Globus pallidus (tissue), 1 donor: ENCODE results near the gene PKN3.
"Not testable (repeated sequence)": the region's sequence is repeated elsewhere in the genome, so short reads cannot be mapped to it uniquely, and the experiment has no call there.

Experiments used
- DNase-seq: peaks from one replicate; pipeline ENCODE4 v3.0.0-alpha.2; 2015; ENCODE audit warnings: low spot score

Gene PKN3

DNA sequence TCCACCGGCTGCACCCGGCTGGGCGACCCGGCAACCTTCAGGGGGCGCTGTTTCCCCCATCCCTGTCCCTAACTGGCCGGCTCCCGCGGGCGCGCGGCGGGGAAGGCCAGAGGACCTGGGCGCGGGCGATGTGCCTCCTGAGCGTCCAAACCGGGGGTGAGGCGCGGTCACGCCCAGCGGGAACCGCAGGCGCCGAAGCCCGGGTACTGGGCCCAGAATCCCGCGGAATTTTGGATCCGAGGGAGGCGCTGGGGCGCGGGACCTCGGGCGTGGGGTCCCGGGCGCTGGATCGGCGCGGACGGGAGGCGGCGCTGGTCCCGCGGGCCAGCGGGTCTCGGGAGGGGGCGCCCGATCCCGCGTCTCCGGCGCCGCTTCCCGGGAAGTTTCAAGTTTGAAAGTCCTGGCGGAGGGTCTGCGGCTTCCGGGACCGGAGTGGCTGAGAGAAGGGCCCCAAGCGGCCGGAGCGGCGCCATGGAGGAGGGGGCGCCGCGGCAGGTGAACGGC lies at the start of gene PKN3:
PKN3 (plus strand) TSS at position 59 of the 504 bp plus-strand sequence; CDS start at position 472, 413 bp downstream.
- peak; percentile 69 for DNase-seq

DNA sequence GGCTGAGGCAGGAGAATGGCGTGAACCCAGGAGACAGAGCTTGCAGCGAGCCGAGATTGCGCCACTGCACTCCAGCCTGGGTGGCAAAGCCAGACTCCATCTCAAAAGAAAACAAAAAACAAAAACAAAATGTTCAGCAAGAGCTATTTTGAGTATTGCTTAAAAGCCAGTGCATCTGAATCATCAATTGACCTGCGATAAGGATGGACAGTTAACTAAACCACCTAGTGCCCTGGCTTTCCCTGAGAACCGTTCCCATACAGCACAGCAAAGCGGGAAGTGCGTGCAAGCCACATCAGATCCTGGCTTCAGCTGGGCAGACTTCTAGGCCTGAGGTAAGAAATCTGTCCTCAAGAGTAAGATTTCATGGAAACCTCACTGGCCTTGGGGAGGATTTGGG lies 48.4 kb upstream of the PKN3 start:
- no peak for DNase-seq

DNA sequence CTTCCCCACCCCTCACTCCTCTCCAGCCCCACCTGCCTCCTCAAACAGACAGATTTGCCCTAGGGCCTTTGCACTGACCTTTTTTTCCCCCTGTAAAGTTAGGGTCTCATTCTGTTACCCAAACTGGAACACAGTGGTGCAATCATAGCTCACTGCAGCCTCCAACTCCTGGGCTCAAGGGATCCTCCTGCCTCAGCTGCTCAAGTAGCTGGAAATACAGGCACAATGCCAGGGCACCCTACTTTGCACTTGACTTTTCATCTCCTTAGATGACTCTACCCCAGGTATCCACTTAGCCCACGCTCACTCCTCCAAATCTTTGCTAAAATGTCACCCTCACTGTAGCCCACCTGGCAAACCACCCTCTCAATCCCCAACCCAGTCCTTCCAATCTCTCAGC lies 47.8 kb upstream of the PKN3 start:
- no peak for DNase-seq

DNA sequence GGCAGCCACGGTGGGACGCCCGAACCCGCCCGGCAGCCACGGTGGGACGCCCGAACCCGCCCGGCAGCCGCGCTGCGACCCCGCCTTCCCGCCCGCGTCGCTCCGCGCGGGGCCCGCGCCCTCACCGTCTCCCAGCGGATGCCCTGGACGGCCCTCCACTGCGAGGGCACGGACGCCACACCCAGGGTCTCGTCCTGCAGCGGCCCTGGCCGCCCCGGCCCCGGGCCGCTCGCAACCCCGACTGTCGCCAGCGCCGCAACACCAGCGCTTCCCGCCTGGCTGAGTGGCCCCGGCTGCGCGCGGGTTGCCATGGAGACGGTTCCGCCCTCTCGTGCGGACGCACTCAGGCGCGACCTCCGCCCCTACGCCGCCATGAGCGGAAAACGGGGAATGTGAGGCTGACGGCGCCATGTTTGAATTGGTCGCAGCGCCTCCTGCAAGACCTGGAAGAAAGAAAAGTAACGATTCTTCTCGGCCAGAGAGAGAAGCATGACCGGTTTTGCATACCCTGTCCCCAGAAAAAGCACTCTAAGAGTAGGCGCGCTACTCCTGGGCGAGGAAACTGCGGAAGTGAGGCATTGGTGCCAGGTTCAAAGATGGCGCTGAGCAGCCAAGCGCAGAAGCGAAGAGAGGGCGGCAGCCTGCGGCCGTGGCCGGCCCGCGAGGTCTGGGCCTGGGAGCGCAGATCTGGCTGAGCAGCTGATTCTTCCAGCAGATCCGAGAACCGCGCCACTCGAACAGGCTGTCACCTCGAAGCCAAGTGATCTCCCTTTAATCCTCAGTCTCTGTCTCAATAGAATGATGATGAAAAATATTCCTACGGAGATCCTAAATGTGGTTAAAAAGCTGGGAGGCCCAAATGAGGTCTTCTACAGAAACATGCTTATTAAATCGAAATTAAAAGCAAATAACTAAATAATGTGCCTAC lies 45.6 kb upstream of the PKN3 start, which contains the start of gene DYNC2I2:
DYNC2I2 (minus strand) TSS at position 432 of the 928 bp plus-strand sequence; CDS start at position 311, 121 bp downstream.
- peak; percentile 91 for DNase-seq

DNA sequence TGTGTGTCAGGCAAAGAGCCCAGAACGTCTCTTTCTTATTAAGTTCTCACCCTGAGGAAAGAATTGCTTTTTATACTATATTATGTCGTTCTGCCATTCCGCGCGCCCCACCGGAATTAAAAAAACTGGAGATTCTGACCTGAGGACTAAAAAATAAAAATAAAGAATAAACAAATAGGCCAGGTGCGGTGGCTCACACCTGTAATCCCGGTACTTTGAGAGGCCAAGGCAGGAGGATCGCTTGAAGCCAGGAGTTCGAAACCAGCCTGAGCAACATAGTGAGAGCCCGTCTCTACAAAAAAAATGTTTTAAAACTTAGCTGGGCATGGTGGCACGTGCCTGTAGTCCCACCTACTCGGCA lies 45.0 kb upstream of the PKN3 start:
- no peak for DNase-seq

DNA sequence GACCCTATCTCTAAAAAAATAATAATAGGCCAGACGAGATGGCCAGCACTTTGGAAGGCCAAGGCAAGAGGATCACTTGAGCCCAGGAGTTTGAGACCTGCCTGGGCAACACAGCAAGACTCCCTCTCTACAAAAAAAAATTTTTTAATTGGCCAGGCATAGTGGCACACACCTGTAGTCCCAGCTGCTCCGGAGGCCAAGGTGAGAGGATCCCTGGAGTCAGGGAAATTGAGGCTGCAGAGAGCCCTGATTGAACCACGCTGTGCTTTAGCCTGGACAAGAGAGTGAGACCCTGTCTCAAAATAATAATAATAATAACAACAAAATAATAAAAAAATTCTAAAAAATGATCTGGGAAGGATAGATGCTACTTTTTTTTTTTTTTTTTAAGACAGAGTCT lies 44.5 kb upstream of the PKN3 start:
- DNase-seq, result no peak

DNA sequence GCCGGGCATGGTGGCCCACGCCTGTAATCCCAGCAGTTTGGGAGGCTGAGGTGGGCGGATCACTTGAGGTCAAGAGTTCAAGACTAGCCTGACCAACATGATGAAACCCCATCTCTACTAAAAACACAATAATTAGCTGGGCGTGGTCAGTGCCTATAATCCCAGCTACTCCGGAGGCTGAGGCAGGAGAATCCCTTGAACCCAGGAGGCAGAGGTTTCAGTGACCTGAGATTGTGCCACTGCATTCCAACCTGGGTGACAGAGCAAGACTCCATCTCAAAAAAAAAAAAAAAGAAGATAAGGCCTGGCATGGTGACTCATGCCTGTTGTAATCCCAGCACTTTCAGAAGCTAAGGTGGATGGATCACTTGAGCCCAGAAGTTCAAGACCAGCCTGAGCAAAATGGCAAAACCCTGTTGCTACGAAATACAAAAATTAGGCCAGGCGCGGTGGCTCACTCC lies 35.8 kb upstream of the PKN3 start:
- not testable (repeated sequence) for DNase-seq

DNA sequence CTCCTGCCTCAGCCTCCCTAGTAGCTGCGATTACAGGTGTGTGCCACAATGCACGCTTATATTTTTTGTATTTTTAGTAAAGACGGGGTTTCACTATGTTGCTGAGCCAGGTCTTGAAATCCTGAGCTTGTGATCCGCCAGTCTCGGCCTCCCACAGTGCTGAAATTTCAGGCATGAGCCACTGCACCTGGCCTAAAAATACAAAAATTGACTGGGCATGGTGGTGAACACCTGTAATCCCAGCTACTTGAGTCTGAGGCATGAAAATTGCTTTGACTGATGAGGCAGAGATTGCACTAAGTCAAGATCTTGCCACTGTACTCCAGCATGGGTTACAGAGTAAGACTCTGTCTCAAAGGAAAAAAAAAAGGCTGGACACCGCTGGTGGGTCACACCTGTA lies 32.5 kb upstream of the PKN3 start:
- DNase-seq, result no peak

DNA sequence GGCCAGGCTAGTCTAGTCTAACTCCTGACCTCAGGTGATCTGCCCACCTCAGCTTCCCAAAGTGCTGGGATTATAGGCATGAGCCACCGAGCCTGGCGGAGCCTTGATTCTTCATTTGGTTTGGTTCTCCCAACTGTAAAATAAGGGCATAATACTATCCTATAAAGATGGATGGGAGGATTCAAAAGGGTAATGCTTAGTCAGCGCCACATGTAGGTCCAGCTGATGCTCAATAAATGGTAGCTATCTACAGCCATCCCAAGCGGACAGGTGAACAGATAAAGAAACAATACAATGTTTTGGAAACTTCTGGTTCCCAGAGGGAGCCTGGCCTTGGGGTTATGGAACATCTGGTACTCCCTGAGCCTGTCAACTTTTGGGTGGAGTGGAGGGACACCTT lies 26.9 kb upstream of the PKN3 start:
- DNase-seq, result no peak

DNA sequence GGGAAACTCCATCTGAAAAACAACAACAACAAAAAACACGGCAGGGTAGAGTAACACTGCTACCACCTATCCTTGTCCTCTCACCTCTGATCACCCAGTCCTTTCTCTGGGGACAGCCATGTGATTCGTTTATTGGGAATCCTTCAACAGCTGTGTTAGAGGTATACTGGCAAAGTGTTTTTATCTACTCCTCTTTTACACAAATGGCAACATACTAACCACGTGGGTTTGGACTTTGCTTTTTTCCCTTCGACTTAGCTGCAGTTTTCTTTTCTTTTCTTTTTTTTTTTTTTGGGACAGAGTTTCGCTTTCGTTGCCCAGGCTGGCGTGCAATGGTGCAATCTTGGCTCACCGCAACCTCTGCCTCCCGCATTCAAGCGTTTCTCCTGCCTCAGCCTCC lies 24.5 kb upstream of the PKN3 start:
- no peak for DNase-seq

DNA sequence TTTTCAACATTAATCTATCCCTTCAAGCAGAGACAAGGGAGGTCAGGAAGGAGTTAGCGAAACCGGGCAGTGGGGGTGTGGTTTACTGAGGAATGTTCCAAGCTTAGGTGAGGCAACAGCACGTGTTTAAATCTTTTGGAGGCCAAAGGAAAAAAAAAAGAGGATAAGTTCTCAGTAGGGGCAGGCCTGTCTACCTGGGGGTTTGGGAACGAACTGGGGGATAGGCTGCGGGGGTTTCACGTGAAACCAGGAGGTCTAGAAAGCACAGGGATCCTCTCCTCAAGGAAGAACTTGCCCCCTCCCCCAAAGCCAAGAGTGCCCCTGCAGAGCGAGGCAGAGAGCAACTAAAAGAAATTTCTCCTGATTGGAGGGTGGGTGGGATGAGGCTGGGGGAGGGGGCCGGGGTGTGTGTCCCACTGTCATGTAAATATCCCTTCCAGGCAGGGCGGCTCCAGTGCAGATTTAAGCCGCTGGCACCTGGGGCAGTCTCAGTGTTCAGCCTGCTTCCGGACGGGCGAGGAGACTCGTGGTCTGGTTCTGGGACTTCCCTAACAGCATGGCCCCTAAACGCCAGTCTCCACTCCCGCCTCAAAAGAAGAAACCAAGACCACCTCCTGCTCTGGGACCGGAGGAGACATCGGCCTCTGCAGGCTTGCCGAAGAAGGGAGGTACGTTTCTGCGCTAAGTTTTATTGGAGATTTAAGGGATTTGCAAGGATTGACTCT lies 18.8 kb upstream of the PKN3 start:
- no peak for DNase-seq

DNA sequence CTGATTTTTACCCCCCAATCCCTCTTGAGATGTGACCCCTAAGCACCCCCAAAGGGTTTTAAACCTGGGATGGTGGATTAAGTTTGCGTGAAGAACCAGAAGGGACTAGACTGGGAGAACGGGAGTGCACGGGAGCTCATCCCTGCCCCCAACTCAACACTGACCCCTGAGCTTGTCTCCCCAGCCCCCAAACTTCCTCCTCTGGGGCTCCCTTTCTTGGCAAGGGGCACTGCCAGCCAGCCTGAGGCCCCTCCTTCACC lies 18.3 kb upstream of the PKN3 start:
- no peak for DNase-seq

DNA sequence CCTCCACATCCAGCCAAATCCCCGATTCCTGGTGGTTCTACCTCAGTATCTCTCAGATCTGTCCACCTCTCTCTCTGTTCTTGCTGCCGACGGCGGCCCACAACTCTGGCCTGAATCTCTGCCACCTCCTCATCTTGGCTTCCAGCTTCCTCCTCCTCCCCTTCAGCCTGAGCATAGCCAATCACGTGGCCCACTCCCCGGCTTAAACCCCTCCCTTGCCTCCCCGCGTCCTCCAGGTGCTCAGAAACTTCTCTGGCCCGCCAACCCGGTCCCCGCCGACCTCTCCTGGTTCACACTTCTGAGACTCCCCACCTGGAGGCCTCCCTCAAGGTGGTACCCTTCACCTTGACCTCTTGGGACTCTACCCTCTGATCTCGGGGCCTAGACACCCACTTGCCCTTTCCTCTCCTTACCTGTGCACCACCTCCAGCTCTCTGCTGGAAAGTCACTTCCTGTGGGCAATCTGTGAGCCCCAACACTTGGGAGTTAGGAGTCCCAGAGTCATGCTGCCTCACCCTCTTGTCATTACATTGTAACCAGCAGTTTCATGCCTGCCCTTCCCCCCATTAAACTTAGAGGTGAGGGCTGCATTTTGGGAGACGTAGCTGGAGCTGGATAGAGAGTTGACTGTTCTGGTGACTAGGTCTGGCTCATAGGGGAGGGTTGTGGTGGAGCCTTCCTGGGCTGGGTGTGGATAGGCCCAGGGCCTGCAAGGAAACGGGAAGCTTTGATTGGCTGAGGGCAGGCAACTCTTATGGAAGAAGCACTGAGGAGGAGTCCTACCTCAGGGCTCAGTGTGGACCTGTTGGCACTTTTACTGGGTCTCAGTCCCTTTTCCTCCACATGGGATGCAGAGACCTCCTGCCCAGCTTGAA lies 17.7 kb upstream of the PKN3 start:
- peak; percentile 46 for DNase-seq

DNA sequence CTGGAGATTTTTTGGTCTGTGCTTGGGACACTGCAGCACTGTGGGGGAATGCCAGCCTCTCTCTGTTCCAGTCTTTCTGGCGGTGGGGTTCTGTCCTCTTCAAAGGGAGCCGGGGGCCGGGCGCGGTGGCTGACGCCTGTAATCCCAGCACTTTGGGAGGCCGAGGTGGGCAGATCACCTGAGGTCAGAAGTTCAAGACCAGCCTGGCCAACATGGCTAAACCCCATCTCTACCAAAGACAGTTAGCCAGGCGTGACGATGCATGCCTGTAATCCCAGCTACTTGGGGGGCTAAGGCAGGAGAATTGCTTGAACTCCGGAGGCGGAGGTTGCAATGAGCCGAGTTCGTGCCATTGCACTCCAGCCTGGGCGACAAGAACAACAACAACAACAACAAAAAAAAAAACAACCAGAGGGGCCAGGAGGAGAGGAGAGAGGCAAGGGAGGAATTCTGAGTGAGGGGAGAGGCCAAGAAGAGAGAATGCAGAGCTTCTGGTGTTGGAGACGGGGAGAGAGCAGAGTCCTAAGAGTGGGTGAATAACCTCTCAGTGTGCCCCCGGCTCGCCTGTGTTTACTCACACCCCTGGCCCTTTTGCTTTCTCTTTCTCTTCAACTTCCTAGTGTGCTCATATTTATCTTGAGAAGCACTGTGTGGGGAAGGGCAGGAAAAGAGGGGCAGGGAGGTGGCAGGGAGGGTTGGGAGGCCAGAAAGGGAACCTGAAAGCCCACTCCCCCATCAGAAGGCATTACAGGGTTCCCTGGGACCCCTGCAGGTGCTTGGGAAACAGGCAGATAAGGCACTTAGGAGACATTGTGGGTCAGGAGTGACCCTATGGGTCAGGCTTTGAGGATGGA lies 16.4 kb upstream of the PKN3 start:
- no peak for DNase-seq

DNA sequence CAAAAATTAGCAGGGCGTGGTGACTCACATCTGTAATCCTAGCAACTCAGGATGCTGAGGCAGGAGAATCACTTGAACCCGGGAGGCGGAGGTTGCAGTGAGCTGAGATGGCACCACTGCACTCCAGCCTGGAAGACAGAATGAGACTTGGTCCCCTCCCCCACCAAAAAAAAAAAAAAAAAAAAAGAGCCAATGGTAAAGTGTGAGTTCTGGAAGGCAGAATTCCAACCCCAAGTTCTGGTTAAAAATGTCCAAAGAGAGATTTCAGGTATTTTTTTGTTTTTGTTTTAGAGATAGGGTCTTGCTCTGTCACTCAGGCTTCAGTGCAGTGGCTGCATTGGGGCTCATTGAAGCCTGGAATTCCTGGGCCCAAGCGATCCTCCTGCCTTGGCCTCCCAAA lies 14.8 kb upstream of the PKN3 start:
- no peak for DNase-seq

DNA sequence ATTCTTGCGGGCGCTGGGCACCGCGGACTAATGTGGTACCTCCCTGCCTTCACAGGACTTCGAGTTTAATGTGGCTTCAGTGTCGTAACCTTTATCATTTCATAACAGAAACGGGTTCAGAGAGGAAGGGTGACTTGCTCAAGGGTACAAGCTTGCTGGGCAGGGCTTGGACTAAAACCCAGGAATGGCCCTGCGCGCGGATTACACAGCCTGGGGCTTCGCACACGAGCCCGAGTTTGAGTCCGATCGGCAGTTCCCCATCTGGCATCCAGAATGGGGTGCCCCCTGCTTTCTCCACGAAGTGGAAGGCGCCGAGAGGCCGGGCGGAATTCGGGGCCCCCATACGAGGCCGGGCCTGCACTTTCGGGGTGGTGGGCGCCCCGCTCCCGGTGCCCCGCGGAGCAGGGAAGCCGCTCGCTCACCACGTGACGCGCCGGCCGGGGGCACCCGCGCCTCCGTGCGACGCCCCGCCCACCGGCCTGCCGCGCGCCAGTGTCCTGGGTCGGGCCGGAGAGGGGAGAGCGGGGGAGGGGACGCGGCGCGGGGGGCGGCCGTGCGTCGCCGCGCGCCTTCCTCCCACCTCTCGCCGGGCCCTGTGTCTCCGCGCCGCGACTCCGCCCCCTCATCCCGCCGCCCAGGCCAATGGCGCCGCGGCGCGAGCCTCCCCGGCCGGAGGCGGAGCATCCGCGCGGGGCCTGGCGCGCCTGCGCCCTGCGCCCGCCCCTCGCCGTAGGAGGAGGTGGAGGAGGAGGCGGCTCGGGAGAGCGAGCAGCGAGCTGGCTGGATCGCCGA lies 13.6 kb upstream of the PKN3 start, which contains the start of gene SET:
SET (plus strand) TSS at position 722 of the 792 bp plus-strand sequence. CDS start 361 bp downstream, outside the sequence.
- peak; percentile 94 for DNase-seq

DNA sequence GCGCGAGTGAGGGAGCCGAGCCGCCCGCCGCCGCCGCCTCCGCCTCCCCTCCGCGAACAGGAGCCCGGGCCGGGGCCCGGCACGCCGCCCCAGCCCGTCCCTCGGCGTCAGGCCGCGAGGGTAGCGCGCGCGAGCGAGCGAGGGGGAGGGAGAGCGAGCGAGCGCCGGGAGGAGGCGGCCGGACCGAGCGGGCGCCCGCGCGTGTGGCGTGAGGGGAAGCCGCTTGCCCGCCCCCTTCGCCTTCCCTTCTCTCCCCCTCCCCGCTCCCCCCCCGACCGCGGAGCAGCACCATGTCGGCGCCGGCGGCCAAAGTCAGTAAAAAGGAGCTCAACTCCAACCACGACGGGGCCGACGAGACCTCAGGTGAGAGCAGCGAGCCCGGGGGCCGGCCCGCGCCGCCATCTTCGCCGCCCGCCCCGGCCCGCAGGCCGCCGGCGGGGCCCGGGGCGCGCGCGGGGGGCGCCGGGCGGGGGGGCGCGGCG lies 13.0 kb upstream of the PKN3 start:
- DNase-seq, result peak; percentile 66

DNA sequence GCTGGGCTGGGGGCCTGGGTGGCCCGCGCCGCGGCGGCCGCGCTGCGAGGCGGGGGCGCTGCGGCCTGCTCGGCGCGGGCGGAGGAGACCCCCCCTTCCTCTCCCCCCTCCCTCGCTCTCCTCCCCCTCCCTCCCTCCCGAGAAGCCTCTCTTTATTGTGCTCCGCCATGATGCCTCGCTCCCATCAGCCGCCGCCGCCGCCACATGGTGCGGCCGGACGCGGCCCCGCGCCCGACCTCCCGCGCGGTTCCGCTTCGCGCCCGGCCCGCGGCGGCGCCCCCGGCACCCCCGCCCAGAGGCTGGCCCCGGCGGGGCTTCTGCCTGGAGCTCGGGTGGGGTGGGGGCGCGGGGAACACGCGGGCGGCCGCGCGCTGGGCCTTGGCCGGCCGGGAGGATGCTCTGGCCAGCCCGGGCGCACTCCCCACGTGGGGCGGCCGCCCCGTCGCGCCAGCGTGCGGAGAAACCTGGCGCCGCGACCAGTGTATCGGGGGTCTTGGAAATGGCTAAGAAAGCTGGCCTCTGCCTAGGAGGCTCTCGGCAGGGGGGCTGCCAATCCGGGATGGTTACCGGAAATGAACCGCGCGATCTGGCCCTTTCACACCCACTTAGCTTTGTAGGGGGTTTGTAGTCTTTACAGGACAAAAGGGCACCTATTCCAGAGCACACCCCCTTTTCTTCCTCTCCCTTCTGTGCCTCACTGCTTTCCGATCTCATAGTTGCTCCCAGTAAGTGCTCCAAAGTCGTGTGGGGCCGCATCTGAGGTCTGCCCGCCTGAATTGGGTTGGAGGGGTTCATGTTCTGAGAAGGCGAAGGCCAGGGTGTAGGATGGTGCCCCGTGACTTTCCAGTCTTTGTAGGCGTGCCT lies 12.3 kb upstream of the PKN3 start:
- peak; percentile 69 for DNase-seq

DNA sequence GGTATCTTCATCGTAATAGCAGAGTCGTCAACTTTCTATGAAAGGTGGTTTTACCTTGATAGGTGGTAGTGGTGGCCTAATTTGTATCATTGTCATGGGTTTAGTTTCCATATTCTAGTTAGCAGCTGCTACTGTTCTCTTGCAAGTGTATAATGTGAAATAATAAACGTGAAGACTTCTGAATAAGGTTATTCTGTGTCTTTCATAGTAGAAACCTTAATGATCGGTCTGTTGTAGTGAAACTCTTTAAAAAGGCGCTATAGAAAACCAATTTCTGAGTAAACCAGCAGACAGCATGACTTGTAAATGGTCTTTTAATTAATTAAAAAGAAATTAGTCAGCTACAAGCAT lies 11.6 kb upstream of the PKN3 start:
- DNase-seq, result no peak
